A673 (cell line): ENCODE data around the gene IGF2.

Source experiments
- EZH2 ChIP-seq: fragments of 200-600 bp; sonication (generic); IDR thresholded peaks from 2 replicates; pipeline ENCODE4 v1.6.1; 2017; ENCODE audit warnings: borderline replicate concordance, low read depth, mild to moderate bottlenecking, mixed read lengths, antibody characterized with exemption, low read length; ENCODE audit not compliant: poor library complexity, severe bottlenecking
- TF ChIP-seq, protein P1 (sequence below): fragments of 300-800, 200-600 bp; sonication (generic); conservative IDR thresholded peaks from 2 replicates; pipeline ENCODE4 v1.5.1; 2017; ENCODE audit warnings: low read depth, mild to moderate bottlenecking, antibody characterized with exemption, low read length, moderate library complexity, mixed read lengths

DNA sequence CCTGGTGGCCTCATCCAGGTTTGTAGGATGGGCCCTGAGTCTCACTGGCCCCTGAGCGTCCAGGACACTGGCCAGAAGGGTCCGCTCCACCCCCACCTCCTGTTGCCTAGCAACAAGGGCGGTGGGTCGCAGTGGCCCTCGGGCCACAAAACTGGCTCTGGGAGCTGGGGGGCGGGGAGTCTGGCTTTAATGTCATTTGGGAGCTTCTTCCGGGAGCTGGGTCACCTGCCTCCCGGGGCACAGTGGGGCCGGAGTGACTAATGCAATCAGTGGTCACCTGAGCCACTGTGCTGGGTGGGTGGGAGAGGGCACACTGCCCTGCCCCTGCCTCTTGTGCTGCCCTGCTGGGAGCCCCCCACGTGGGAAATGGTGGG is 29.8 kb upstream of the IGF2 start:
- TF ChIP-seq, protein P1, sequence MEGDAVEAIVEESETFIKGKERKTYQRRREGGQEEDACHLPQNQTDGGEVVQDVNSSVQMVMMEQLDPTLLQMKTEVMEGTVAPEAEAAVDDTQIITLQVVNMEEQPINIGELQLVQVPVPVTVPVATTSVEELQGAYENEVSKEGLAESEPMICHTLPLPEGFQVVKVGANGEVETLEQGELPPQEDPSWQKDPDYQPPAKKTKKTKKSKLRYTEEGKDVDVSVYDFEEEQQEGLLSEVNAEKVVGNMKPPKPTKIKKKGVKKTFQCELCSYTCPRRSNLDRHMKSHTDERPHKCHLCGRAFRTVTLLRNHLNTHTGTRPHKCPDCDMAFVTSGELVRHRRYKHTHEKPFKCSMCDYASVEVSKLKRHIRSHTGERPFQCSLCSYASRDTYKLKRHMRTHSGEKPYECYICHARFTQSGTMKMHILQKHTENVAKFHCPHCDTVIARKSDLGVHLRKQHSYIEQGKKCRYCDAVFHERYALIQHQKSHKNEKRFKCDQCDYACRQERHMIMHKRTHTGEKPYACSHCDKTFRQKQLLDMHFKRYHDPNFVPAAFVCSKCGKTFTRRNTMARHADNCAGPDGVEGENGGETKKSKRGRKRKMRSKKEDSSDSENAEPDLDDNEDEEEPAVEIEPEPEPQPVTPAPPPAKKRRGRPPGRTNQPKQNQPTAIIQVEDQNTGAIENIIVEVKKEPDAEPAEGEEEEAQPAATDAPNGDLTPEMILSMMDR: no peak
- TF ChIP-seq EZH2: no peak
